Activated naive CD4-positive, alpha-beta T cell (primary cell): ENCODE data around the gene NUP210L.
A peak's percentile ranks its signal among the peaks of the same experiment; 100 is the strongest.

Experiments
- DNase-seq, 4 experiments: peaks; one replicate each; lab custom pipeline; 2025; lab: John Stamatoyannopoulos, UW

The NUP210L gene

GRCh38 chr1:154154534-154155191 lies at the start of gene NUP210L:
NUP210L (minus strand) TSS chr1:154155073.
- DNase-seq, result no peak

- DNase-seq, result no peak
These were observed 44.6 kb upstream of the NUP210L start for GRCh38 chr1:154199563-154199879.

- DNase-seq, result peak in 1 of 4 experiments; percentile 5
These were observed 44.1 kb upstream of the NUP210L start for GRCh38 chr1:154198756-154199562.

GRCh38 chr1:154193821-154194220 lies 38.9 kb upstream of the NUP210L start:
- DNase-seq, result no peak

- DNase-seq, result no peak
These were observed 37.6 kb upstream of the NUP210L start for GRCh38 chr1:154192476-154192875.

GRCh38 chr1:154191990-154192461 lies 37.2 kb upstream of the NUP210L start, which contains the start of gene TPM3:
TPM3 (minus strand) TSS chr1:154192100; CDS start chr1:154192018, 82 bp downstream.
- DNase-seq, result no peak

- DNase-seq, result no peak
These were observed 35.7 kb upstream of the NUP210L start for GRCh38 chr1:154190550-154190949.

- no peak for DNase-seq
These were observed 32.1 kb upstream of the NUP210L start for GRCh38 chr1:154186852-154187501.

GRCh38 chr1:154186177-154186576 lies 31.3 kb upstream of the NUP210L start:
- peak in 3 of 4 experiments; percentile 11 to 52 (median 15) for DNase-seq

- DNase-seq, result peak; percentile 77 to 89 (median 84)
These were observed 28.4 kb upstream of the NUP210L start for GRCh38 chr1:154183046-154183915.

- peak in 3 of 4 experiments; percentile 4 to 42 (median 32) for DNase-seq
These were observed 27.6 kb upstream of the NUP210L start for GRCh38 chr1:154182344-154183045.

GRCh38 chr1:154181944-154182343 lies 27.1 kb upstream of the NUP210L start:
- peak in 1 of 4 experiments; percentile 13 for DNase-seq

- no peak for DNase-seq
These were observed 25.2 kb upstream of the NUP210L start for GRCh38 chr1:154179946-154180687.

GRCh38 chr1:154178911-154179811 lies 24.3 kb upstream of the NUP210L start:
- DNase-seq, result no peak

GRCh38 chr1:154178013-154178412 lies 23.1 kb upstream of the NUP210L start:
- DNase-seq, result no peak

- no peak for DNase-seq
These were observed 21.5 kb upstream of the NUP210L start for GRCh38 chr1:154176337-154176736.

- DNase-seq, result no peak
These were observed 19.8 kb upstream of the NUP210L start for GRCh38 chr1:154174654-154175053.

GRCh38 chr1:154171880-154172279 lies 17.0 kb upstream of the NUP210L start:
- DNase-seq, result no peak

- no peak for DNase-seq
These were observed 16.3 kb upstream of the NUP210L start for GRCh38 chr1:154171223-154171583.
